Right atrium auricular region (tissue), 2 donors: ENCODE measurements around the gene SCMH1. TPM values are rescaled to one million over a fixed set of nuclear protein-coding genes. Genes with fewer than 3 reads are reported as not detected.

Experiments
- DNase-seq: peaks from one replicate; pipeline ENCODE4 v3.0.0-alpha.2; 2019; ENCODE audit warnings: low spot score
- H3K27ac ChIP-seq, 2 donors: fragments of 200-600 bp; sonication (generic); 1 replicate in 1 of 2; 2 replicates in 1 of 2; pipeline ENCODE4 v1.5.1; 2016 to 2019
- H3K27me3 ChIP-seq, 2 donors: fragments of 200-600 bp; sonication (generic); one replicate each; pipeline versions ENCODE4 v1.5.1 to v1.6.0; 2017 to 2019
- H3K36me3 ChIP-seq: fragments of 200-600 bp; sonication (generic); one replicate; pipeline ENCODE4 v1.5.1; 2016
- H3K4me1 ChIP-seq, 2 donors: fragments of 200-600 bp; sonication (generic); one replicate each; pipeline versions ENCODE4 v1.5.1 to v1.6.0; 2017 to 2019
- H3K4me3 ChIP-seq, 2 donors: fragments of 200-600 bp; sonication (generic); 1 replicate in 1 of 2; 2 replicates in 1 of 2; pipeline ENCODE4 v1.5.1; 2017 to 2019; ENCODE audit warnings: mild to moderate bottlenecking in 1 of 2, moderate library complexity in 1 of 2
- H3K9me3 ChIP-seq, 2 donors: fragments of 200-600 bp; sonication (generic); one replicate each; pipeline ENCODE4 v1.5.1; 2019
- CTCF ChIP-seq, 2 donors: fragments of 200-600 bp; sonication (generic); IDR thresholded peaks; one replicate each; pipeline ENCODE4 v1.5.1; 2019; ENCODE audit warnings: antibody characterized with exemption in 2 of 2
- total RNA-seq, 2 donors: library from RNA; depleted of rRNA; stranded (reverse); fragments of >200 nt; gene quantifications; one replicate each; pipeline ENCODE4 v1.1.0, GENCODE V29; 2016

SCMH1 gene
- total RNA-seq, 2 donors from 2014 or later = 50.1 to 62.5 TPM

DNA sequence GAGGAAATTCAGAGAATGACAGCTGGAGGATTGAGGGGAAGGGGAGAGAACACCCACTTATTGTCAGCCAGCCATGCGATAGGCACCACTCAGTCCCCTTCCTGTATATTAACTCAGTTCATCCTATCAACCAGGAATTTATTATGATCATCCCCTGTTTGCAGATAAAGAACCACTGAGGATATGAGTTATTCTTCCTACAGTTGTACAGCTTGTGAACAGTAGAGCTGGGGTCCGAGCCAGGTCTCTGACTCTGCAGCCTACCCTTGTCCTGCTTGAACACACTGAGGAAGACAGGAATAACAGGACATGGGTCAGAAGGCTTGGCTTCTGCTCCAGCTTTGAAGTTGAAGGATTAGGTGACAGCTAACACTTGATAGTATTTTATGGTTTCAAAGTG lies 42.0 kb upstream of the SCMH1 start:
- H3K36me3 ChIP-seq = no peaks in the 10 kb centered on the region
- H3K4me3 ChIP-seq = no peak overlapping the region
- no peak overlapping the region for H3K27ac ChIP-seq
- H3K27me3 ChIP-seq = no peaks in the 10 kb centered on the region
- no peak for DNase-seq
- peaks cover 0 to 16% of the 10 kb centered on the region in 2 donors for H3K4me1 ChIP-seq
- TF ChIP-seq CTCF (IDR thresholded peaks at IDR 0.05) = no peak
- H3K9me3 ChIP-seq = no peaks in the 10 kb centered on the region

GRCh38 chr1:41282679-41283317 lies 40.7 kb upstream of the SCMH1 start:
- no peak overlapping the region for H3K4me3 ChIP-seq
- peak; percentile 86 for TF ChIP-seq CTCF (IDR thresholded peaks at IDR 0.05)
- peaks cover 0 to 16% of the 10 kb centered on the region in 2 donors for H3K4me1 ChIP-seq
- no peak overlapping the region for H3K27ac ChIP-seq
- no peaks in the 10 kb centered on the region for H3K36me3 ChIP-seq
- H3K27me3 ChIP-seq = no peaks in the 10 kb centered on the region
- no peaks in the 10 kb centered on the region for H3K9me3 ChIP-seq
- no peak for DNase-seq

GRCh38 chr1:41281334-41281733 lies 39.2 kb upstream of the SCMH1 start:
- Histone ChIP-seq H3K4me1 (peaks cover 0 to 16% of the 10 kb centered on the region in 2 donors), H3K9me3 (no peaks in the 10 kb centered on the region), H3K27ac (no peak overlapping the region), H3K36me3 (no peaks in the 10 kb centered on the region), H3K4me3 (no peak overlapping the region), H3K27me3 (no peaks in the 10 kb centered on the region)
- no peak for DNase-seq
- no peak for TF ChIP-seq CTCF (IDR thresholded peaks at IDR 0.05)

DNA sequence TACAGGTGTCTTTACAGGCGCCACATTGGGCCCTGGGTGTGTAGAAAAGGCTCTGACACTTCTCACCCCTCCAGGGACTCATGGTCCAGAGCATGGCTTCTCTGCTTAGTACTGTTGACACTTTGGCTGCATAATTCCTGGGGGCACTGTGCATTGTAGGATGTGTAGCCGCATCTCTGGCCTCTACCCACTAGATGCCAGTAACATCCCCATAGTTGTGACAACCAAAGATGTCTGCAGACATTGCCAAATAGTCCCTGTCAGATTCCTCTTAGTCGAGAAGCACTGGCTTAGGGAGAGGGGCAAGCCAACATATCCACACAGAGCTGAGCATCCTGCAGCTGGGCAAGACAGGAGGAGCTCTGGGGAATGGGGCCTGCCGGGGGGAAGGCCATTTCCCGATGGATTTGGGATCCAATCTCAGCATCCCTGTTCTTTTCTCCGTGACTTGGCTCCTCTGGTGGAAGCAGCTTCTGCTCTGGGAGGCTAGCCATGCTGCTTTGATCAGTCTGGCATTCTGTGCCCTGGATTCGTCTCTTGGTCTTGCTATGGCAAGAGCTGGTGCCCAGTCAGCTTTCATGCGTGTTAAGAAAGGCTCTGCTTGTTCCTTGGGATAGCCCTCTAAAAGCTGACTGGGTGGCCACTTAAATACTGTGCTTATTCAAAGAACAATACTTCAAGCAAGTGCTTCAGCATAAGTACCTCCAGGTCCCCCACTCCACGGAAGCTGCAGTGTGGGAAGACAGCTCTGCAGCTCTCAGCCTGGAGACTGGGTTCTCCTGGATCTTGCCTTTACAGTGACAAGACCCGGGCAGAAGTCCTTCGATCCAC lies 38.3 kb upstream of the SCMH1 start:
- Histone ChIP-seq H3K4me1 (peaks cover 0 to 11% of the 10 kb centered on the region in 2 donors), H3K4me3 (no peak overlapping the region), H3K9me3 (no peaks in the 10 kb centered on the region), H3K27me3 (no peaks in the 10 kb centered on the region), H3K27ac (no peak overlapping the region), H3K36me3 (no peaks in the 10 kb centered on the region)
- DNase-seq = no peak
- no peak for TF ChIP-seq CTCF (IDR thresholded peaks at IDR 0.05)

DNA sequence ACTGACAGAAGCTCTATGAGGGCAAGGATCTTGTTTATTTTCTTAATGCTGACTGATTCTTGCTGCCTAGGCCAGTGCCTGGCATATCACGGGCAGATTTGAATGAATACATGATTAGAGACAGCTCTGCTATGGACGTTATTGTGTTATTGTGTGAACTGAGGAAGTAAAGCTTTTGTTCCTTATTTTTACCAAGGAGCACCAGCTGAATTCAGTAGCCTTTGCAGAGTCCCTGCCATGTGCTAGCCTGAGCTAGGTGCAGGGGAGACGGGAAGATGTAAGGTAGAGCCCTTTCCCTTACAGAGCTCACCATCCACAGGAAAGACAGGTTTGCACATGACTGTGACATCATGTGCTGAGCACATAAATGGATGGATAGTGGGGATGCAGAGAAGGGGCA lies 36.0 kb upstream of the SCMH1 start:
- no peak overlapping the region for H3K4me3 ChIP-seq
- TF ChIP-seq CTCF (IDR thresholded peaks at IDR 0.05) = no peak
- peaks cover 0 to 6% of the 10 kb centered on the region in 2 donors for H3K4me1 ChIP-seq
- no peak overlapping the region for H3K27ac ChIP-seq
- H3K9me3 ChIP-seq = no peaks in the 10 kb centered on the region
- no peaks in the 10 kb centered on the region for H3K36me3 ChIP-seq
- H3K27me3 ChIP-seq = no peaks in the 10 kb centered on the region
- DNase-seq = no peak
